A549 (cell line): Measurements from ENCODE around the gene ARRDC5. TPM values are rescaled to one million over a fixed set of nuclear protein-coding genes. Genes with fewer than 3 reads are reported as not detected.

ENCODE experiments used
- ATAC-seq, 2 experiments: fragments of 200-7000 bp in 1 of 2; fragments of >200 bp in 1 of 2; cut with Nextera tagmentation in 1 of 2; cut with Tn5 transposase in 1 of 2; 3 replicates each; pipeline versions ENCODE4 v1.8.0 to v1.9.1; 2018 to 2020; ENCODE audit warnings: mild to moderate bottlenecking in 1 of 2, moderate library complexity in 1 of 2
- CTCF ChIA-PET: fragments of 300-600 bp; sonication (Branson Sonifier 250); formaldehyde crosslinking; extraction: SDS; loops from one replicate; lab custom pipeline; 2021; ENCODE audit warnings: antibody characterized with exemption, inconsistent platforms; lab: Yijun Ruan, JAX
- POLR2A ChIA-PET: fragments of 350-600 bp; formaldehyde crosslinking; extraction: SDS; loops from one replicate; lab custom pipeline; 2021; ENCODE audit warnings: antibody characterized with exemption, inconsistent platforms; lab: Yijun Ruan, JAX
- DNase-seq, 2 experiments: peaks; one replicate each; pipeline versions ENCODE4 v3.0.0 to v3.0.0-alpha.2; 2011 to 2016; ENCODE audit warnings: low read depth in 1 of 2, low spot score in 1 of 2
- FAIRE-seq: peaks from 2 replicates; lab custom pipeline; 2011; peaks lifted over from hg19 to GRCh38; lab: Jason Lieb, UNC
- H3K27ac ChIP-seq, 2 experiments: fragments of >200 bp; sonication (Bioruptor Twin); formaldehyde crosslinking; 3 replicates each; pipeline ENCODE4 v1.5.1; 2016 to 2017
- H3K4me1 ChIP-seq: fragments of >200 bp; sonication (Bioruptor Twin); formaldehyde crosslinking; 3 replicates; pipeline ENCODE4 v1.6.1; 2016
- H3K4me2 ChIP-seq: fragments of >200 bp; sonication (Bioruptor Twin); formaldehyde crosslinking; 3 replicates; pipeline ENCODE4 v1.6.1; 2016
- H3K4me3 ChIP-seq: fragments of >200 bp; sonication (Bioruptor Twin); formaldehyde crosslinking; 3 replicates; pipeline ENCODE4 v1.5.1; 2016
- H3K9me3 ChIP-seq: fragments of >200 bp; sonication (Bioruptor Twin); formaldehyde crosslinking; 3 replicates; pipeline ENCODE4 v1.6.1; 2016
- BHLHE40 ChIP-seq: IDR thresholded peaks from 2 replicates; pipeline ENCODE4 v1.6.1; 2012; ENCODE audit warnings: low read depth, low read length, inconsistent platforms
- E2F6 ChIP-seq: IDR thresholded peaks from 2 replicates; pipeline ENCODE4 v1.6.1; 2012; ENCODE audit warnings: low read depth, borderline replicate concordance
- EHMT2 ChIP-seq: fragments of 200-600 bp; sonication (generic); IDR thresholded peaks from 2 replicates; pipeline ENCODE4 v1.6.1; 2016; ENCODE audit warnings: antibody characterized with exemption, low read depth, mild to moderate bottlenecking, moderate library complexity
- ESRRA ChIP-seq: fragments of 150-350 bp; IDR thresholded peaks from 2 replicates; pipeline ENCODE4 v1.6.1; 2014; ENCODE audit warnings: mild to moderate bottlenecking, low read length, borderline replicate concordance
- HES2 ChIP-seq: fragments of >200 bp; sonication (Bioruptor Twin); formaldehyde crosslinking; IDR thresholded peaks from 2 replicates; pipeline ENCODE4 v1.6.1; 2016
- HEYL ChIP-seq: fragments of 250-450 bp; sonication (Bioruptor Pico); IDR thresholded peaks from 2 replicates; pipeline ENCODE4 v1.8.0; 2021; ENCODE audit warnings: mild to moderate bottlenecking, moderate library complexity
- HMGXB4 ChIP-seq: fragments of 250-450 bp; sonication (Bioruptor Pico); IDR thresholded peaks from 2 replicates; pipeline ENCODE4 v1.5.0; 2021; ENCODE audit warnings: mild to moderate bottlenecking, moderate library complexity, borderline replicate concordance
- HOXA7 ChIP-seq: fragments of 250-450 bp; sonication (Bioruptor Pico); IDR thresholded peaks from 2 replicates; pipeline ENCODE4 v1.5.0; 2020; ENCODE audit warnings: mild to moderate bottlenecking, moderate library complexity
- HOXB5 ChIP-seq: fragments of 250-450 bp; sonication (Bioruptor Pico); IDR thresholded peaks from 2 replicates; pipeline ENCODE4 v1.5.0; 2020; ENCODE audit warnings: mild to moderate bottlenecking, moderate library complexity
- KDM1A ChIP-seq: fragments of 200-600 bp; sonication (generic); IDR thresholded peaks from 2 replicates; pipeline ENCODE4 v1.6.1; 2016; ENCODE audit warnings: low read depth, mild to moderate bottlenecking
- MAX ChIP-seq: IDR thresholded peaks from 2 replicates; pipeline ENCODE4 v1.6.1; 2012
- NR3C1 ChIP-seq: fragments of >200 bp; sonication (Bioruptor Twin); formaldehyde crosslinking; IDR thresholded peaks from 3 replicates; pipeline ENCODE4 v1.6.1; 2017
- POLR2A ChIP-seq: IDR thresholded peaks from 2 replicates; pipeline ENCODE4 v1.6.1; 2012; ENCODE audit warnings: mild to moderate bottlenecking, low read length
- RCOR1 ChIP-seq: fragments of 150-350 bp; IDR thresholded peaks from 2 replicates; pipeline ENCODE4 v1.6.1; 2014; ENCODE audit warnings: antibody characterized with exemption, low read length, low read depth
- REST ChIP-seq: fragments of 200-600 bp; sonication (generic); IDR thresholded peaks from 2 replicates; pipeline ENCODE4 v1.6.1; 2016; ENCODE audit warnings: antibody characterized with exemption, mild to moderate bottlenecking, moderate library complexity
- SMC3 ChIP-seq: fragments of >200 bp; sonication (Bioruptor Twin); formaldehyde crosslinking; IDR thresholded peaks from 3 replicates; pipeline ENCODE4 v1.6.1; 2018; ENCODE audit warnings: inconsistent platforms
- WGBS: methylation state at CpG from one replicate; pipeline ENCODE4 v1.1.6; 2017; ENCODE audit errors: missing lambda C conversion rate; 5-methylcytosine and 5-hydroxymethylcytosine counted together
- polyA plus RNA-seq, 4 experiments: library from polyadenylated mRNA; depleted of rRNA in 3 of 4; stranded (reverse); fragments of >200 nt; fragmentation: RNase III in 1 of 4; extraction: RNeasy Plus Mini Kit Qiagen cat#74134 plus additional on column Dnase treatment in 1 of 4; gene quantifications; 2 replicates in 3 of 4; 3 replicates in 1 of 4; pipeline ENCODE4 v1.2.3, GENCODE V29; 2011 to 2017

Gene ARRDC5
- polyA plus RNA-seq, 2 of the 4 experiments (the other 2 are of a cell fraction): not detected

GRCh38 chr19:4908360-4908759 lies 5.7 kb upstream of the ARRDC5 start (continued):
- TF ChIP-seq HES2 (no peak), REST (no peak)

- CTCF ChIA-PET: interaction anchor here (0.7 to 7.3 kb wide), 5 partner anchors 35 to 124 kb away, joined by 3 to 40 read pairs (median 3); no protein-coding TSS in a partner anchor
- no peak overlapping the region for H3K27ac ChIP-seq
- TF ChIP-seq POLR2A (no peak), MAX (no peak), E2F6 (no peak), NR3C1 (no peak), REST (no peak), BHLHE40 (no peak), HOXA7 (CRISPR knock-in tag) (no peak), HEYL (CRISPR knock-in tag) (no peak), HOXB5 (CRISPR knock-in tag) (no peak), HES2 (no peak), SMC3 (no peak), EHMT2 (no peak), KDM1A (no peak), RCOR1 (no peak), ESRRA (no peak), HMGXB4 (CRISPR knock-in tag) (no peak)
- no peaks in the 10 kb centered on the region for H3K9me3 ChIP-seq
- peaks cover 19% of the 10 kb centered on the region for H3K4me1 ChIP-seq
- POLR2A ChIA-PET: interaction anchor here (0.6 to 1.2 kb wide), 2 partner anchors 62 to 79 kb away, joined by 3 to 5 read pairs; no protein-coding TSS in a partner anchor
- DNase-seq (no peak), ATAC-seq (no peak), FAIRE-seq (no peak)
- 86% methylated on average over 8 of the region's 8 CpGs for WGBS
- H3K4me3 ChIP-seq: no peak overlapping the region
- H3K4me2 ChIP-seq: no peak overlapping the region
Measured at GRCh38 chr19:4906963-4907362, 4.3 kb upstream of the ARRDC5 start.
